ENCODE results near the gene COBL.

The COBL gene

GRCh38 chr7:51300762-51301674 lies 15.6 kb downstream of the COBL start:
- DNase-seq: no peak

- DNase-seq: no peak
Measured at GRCh38 chr7:51299391-51300133, 17.0 kb downstream of the COBL start.

GRCh38 chr7:51298912-51299311 lies 17.7 kb downstream of the COBL start:
- DNase-seq: no peak

- DNase-seq: no peak
Measured at GRCh38 chr7:51297986-51298385, 18.6 kb downstream of the COBL start.

GRCh38 chr7:51295440-51296245 lies 21.0 kb downstream of the COBL start:
- DNase-seq: no peak

GRCh38 chr7:51292596-51292995 lies 24.0 kb downstream of the COBL start:
- DNase-seq: no peak

GRCh38 chr7:51290702-51291540 lies 25.7 kb downstream of the COBL start:
- no peak for DNase-seq

- DNase-seq: no peak
Measured at GRCh38 chr7:51290304-51290637, 26.3 kb downstream of the COBL start.

GRCh38 chr7:51289623-51290303 lies 26.8 kb downstream of the COBL start:
- DNase-seq: no peak

- no peak for DNase-seq
Measured at GRCh38 chr7:51288896-51289622, 27.6 kb downstream of the COBL start.

GRCh38 chr7:51286401-51286800 lies 30.2 kb downstream of the COBL start:
- DNase-seq: no peak

- DNase-seq: no peak
Measured at GRCh38 chr7:51280156-51280555, 36.5 kb downstream of the COBL start.

GRCh38 chr7:51279391-51280023 lies 37.1 kb downstream of the COBL start:
- DNase-seq: no peak

GRCh38 chr7:51278797-51279196 lies 37.8 kb downstream of the COBL start:
- no peak for DNase-seq

GRCh38 chr7:51276967-51277366 lies 39.6 kb downstream of the COBL start:
- DNase-seq: no peak

GRCh38 chr7:51276091-51276605 lies 40.5 kb downstream of the COBL start:
- DNase-seq: no peak

GRCh38 chr7:51275532-51275931 lies 41.1 kb downstream of the COBL start:
- no peak for DNase-seq

GRCh38 chr7:51274955-51275354 lies 41.7 kb downstream of the COBL start:
- DNase-seq: no peak

- DNase-seq: no peak
Measured at GRCh38 chr7:51274001-51274400, 42.6 kb downstream of the COBL start.

- DNase-seq: no peak
Measured at GRCh38 chr7:51273360-51273759, 43.2 kb downstream of the COBL start.
